Measurements from ENCODE around the gene KLHL29. TPM values are rescaled to one million over a fixed set of nuclear protein-coding genes. Genes with fewer than 3 reads are reported as not detected.

Gene KLHL29
- total RNA-seq, 1 donor from 2014 or later, result 4.4 TPM

DNA sequence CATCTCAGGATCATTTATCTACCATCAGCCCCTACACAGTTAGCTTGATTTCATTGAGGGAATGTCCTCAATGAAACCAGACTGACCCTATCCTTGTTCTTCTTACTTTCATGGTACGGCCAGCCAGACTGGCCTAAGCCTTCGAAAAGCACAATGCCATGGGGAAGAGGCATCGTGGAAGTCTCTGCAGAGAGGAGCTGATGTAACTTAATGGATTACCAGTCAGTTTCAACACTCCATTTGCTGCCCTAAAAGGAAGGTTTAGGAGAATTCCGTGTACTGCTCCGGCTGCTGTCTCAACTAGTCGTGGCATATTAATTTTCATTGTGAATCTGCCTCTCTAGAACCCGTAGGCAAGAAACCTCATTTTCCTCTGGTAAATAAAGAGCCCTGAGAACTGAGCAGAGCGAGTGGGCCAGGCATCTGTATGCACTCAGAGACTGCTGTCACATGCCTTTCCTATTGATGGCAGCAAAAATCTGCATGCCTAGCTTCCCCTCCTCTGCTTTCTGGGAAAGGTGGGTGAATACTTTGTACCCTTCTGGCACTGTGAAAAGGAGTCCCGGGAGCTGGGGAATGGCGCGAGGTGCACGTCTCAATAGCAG, 184.9 kb downstream of the KLHL29 start:
- H3K36me3 Mint-ChIP-seq (ENCODE audit: insufficient read depth), result no peaks in the 10 kb centered on the region
- TF ChIP-seq, protein P1, sequence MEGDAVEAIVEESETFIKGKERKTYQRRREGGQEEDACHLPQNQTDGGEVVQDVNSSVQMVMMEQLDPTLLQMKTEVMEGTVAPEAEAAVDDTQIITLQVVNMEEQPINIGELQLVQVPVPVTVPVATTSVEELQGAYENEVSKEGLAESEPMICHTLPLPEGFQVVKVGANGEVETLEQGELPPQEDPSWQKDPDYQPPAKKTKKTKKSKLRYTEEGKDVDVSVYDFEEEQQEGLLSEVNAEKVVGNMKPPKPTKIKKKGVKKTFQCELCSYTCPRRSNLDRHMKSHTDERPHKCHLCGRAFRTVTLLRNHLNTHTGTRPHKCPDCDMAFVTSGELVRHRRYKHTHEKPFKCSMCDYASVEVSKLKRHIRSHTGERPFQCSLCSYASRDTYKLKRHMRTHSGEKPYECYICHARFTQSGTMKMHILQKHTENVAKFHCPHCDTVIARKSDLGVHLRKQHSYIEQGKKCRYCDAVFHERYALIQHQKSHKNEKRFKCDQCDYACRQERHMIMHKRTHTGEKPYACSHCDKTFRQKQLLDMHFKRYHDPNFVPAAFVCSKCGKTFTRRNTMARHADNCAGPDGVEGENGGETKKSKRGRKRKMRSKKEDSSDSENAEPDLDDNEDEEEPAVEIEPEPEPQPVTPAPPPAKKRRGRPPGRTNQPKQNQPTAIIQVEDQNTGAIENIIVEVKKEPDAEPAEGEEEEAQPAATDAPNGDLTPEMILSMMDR (IDR thresholded peaks at IDR 0.05; ENCODE audit: unreplicated experiment), result no peak
- H3K4me1 Mint-ChIP-seq (ENCODE audit: low read depth), result peaks cover 15% of the 10 kb centered on the region
- DNase-seq (ENCODE audit: low spot score, unreplicated experiment), result no peak
- no peaks in the 10 kb centered on the region for H3K9me3 Mint-ChIP-seq (ENCODE audit: low read depth)
- H3K27ac Mint-ChIP-seq, result no peak overlapping the region
- H3K27me3 Mint-ChIP-seq, result peaks cover 3% of the 10 kb centered on the region
- no peak overlapping the region for H3K4me3 Mint-ChIP-seq (ENCODE audit: low read depth)

DNA sequence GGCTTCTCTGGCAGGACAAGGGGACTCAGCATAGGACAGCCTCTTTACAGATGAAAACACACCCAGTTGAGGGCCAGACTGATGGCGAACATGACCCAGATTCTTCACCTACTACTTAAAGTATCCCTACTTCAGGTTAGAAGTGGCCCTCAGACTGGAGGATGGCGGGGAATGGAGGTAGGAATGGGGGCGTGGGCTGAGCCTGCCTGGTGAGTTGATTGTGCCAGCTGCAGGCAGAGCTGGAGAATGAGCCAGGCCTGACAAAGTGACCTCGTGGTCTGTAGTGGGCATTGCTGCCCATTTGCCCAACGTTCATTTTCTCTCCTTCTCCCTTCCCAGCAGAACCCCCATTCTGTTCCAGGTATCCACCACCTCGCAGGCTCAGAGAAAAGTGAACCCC, 186.1 kb downstream of the KLHL29 start:
- Mint-ChIP-seq H3K27me3 (peaks cover 3% of the 10 kb centered on the region), H3K4me1 (ENCODE audit: low read depth) (peaks cover 16% of the 10 kb centered on the region), H3K9me3 (ENCODE audit: low read depth) (no peaks in the 10 kb centered on the region), H3K36me3 (ENCODE audit: insufficient read depth) (no peaks in the 10 kb centered on the region), H3K4me3 (ENCODE audit: low read depth) (no peak overlapping the region), H3K27ac (no peak overlapping the region)
- no peak for DNase-seq (ENCODE audit: low spot score, unreplicated experiment)
- TF ChIP-seq, protein P1 (IDR thresholded peaks at IDR 0.05; ENCODE audit: unreplicated experiment), result no peak

DNA sequence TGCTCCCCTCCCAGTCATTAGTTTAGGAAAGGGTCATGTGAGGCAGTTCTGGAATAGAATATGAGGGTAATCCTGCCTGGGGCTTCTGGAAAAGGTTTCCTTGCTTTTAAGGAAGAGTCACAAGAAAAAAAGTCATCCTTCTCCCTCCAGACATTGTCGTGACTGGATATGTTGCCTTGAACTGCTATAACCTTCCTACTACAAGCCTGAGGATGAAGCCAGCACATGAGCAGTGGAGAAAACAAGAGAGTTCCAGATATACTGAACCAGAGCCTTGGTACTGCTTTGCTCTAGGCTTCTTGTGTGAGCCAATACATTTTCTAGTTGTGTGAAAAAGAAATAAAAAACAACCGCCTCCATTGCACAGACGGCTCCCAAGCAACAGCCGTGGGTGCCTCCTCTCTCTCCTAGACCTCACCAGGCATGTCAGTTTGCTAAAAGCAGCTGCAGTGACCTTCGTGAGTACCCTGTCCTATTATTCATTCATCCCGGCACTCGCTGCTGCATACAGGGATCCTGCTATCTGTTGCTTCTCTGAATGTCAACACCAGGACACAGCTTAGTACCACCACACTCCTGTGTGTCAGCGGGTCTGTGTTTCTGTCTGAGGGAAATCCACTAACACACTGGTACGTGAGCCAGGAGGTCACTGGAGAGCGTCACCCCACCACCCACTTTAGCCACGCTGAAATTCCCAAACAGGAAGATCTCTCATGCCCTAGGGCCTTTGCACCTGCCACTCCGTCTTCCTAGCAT, 186.7 kb downstream of the KLHL29 start:
- H3K4me1 Mint-ChIP-seq (ENCODE audit: low read depth), result peaks cover 14% of the 10 kb centered on the region
- peaks cover 3% of the 10 kb centered on the region for H3K27me3 Mint-ChIP-seq
- no peaks in the 10 kb centered on the region for H3K9me3 Mint-ChIP-seq (ENCODE audit: low read depth)
- H3K36me3 Mint-ChIP-seq (ENCODE audit: insufficient read depth), result no peaks in the 10 kb centered on the region
- H3K4me3 Mint-ChIP-seq (ENCODE audit: low read depth), result no peak overlapping the region
- TF ChIP-seq, protein P1 (IDR thresholded peaks at IDR 0.05; ENCODE audit: unreplicated experiment), result no peak
- no peak overlapping the region for H3K27ac Mint-ChIP-seq
- no peak for DNase-seq (ENCODE audit: low spot score, unreplicated experiment)

DNA sequence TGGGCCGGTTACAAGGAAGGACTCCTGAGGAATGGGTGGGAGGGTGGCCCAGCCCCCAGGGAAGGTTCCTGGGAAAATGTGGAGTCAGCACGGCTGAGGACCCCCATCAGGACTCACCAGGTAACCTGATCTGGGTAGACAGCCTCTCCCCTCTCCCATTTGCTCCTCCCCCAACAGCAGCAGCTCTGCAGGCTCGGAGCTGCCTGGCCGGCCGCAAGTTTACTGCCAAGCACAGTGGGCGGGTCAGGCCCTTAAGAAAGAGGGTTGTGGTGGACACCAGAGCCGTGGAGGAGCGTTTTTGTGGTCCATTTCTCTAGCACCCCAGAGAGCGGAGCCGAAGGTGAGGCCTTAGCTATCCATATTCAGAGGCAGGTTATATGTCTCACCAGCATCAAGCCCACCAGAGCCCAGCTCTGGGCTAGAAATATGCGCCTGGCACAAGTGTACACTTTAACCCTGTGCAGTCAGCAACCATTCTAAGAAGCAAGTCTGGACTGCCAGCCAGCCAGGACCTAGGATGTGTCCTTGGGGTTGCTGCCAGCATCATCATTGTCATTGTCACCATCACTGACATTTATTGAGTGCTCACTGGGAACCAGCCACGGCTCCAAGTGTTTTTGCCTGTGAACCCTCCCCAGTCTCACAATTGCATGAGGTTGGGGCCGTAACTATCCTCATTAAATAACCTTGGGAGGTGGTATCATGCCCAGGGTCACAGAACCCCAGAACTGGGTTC, 190.1 kb downstream of the KLHL29 start:
- no peak overlapping the region for H3K4me3 Mint-ChIP-seq (ENCODE audit: low read depth)
- H3K27ac Mint-ChIP-seq, result no peak overlapping the region
- H3K4me1 Mint-ChIP-seq (ENCODE audit: low read depth), result peaks cover 7% of the 10 kb centered on the region
- no peak for DNase-seq (ENCODE audit: low spot score, unreplicated experiment)
- TF ChIP-seq, protein P1 (IDR thresholded peaks at IDR 0.05; ENCODE audit: unreplicated experiment), result no peak
- no peaks in the 10 kb centered on the region for H3K27me3 Mint-ChIP-seq
- no peaks in the 10 kb centered on the region for H3K36me3 Mint-ChIP-seq (ENCODE audit: insufficient read depth)
- no peaks in the 10 kb centered on the region for H3K9me3 Mint-ChIP-seq (ENCODE audit: low read depth)

DNA sequence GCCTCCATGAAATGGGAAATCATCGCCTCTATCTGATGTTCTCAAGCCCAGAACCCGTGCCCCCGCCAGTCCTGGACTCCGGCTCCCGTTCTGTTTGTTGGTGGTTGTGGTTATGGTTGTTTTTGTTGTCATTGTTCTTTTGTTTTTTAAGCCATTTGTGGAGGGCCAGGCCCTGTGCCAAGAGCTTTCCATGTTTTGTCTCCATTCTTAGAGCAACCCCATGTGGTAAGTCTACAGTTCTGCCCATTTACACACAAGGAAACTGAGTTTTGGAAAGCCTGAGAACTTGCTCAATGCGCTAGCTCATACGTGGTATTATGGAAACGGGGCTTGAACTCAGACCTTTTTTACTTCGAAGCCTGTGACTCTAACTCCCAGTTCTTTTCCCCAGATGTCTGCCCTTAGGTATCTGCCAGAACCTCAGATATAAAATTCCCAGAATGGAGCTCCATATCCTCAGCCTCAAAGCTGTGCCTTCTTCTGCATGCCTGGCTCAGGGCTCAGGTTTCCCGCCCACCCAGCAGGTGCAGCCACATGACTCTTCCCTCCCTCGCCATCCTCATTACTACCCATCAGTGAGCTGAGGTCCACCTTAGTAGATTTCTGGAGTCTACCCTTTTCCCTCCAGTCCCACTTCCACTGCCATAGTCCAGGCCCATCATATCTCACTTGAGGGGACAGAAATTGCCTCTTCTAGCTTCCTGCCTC, 194.1 kb downstream of the KLHL29 start:
- Mint-ChIP-seq H3K36me3 (ENCODE audit: insufficient read depth) (no peaks in the 10 kb centered on the region), H3K4me1 (ENCODE audit: low read depth) (peaks cover 7% of the 10 kb centered on the region), H3K27me3 (no peaks in the 10 kb centered on the region), H3K9me3 (ENCODE audit: low read depth) (no peaks in the 10 kb centered on the region), H3K27ac (no peak overlapping the region), H3K4me3 (ENCODE audit: low read depth) (no peak overlapping the region)
- TF ChIP-seq, protein P1 (IDR thresholded peaks at IDR 0.05; ENCODE audit: unreplicated experiment), result no peak
- DNase-seq (ENCODE audit: low spot score, unreplicated experiment), result no peak

All from progenitor cell of endocrine pancreas (in vitro differentiated cells).